ENCODE data around the gene PRKN. TPM values are rescaled to one million over a fixed set of nuclear protein-coding genes. Genes with fewer than 3 reads are reported as not detected.

The PRKN gene
- total RNA-seq, 1 donor from 2014 or later, result 2.8 TPM

- TF ChIP-seq, protein P1, sequence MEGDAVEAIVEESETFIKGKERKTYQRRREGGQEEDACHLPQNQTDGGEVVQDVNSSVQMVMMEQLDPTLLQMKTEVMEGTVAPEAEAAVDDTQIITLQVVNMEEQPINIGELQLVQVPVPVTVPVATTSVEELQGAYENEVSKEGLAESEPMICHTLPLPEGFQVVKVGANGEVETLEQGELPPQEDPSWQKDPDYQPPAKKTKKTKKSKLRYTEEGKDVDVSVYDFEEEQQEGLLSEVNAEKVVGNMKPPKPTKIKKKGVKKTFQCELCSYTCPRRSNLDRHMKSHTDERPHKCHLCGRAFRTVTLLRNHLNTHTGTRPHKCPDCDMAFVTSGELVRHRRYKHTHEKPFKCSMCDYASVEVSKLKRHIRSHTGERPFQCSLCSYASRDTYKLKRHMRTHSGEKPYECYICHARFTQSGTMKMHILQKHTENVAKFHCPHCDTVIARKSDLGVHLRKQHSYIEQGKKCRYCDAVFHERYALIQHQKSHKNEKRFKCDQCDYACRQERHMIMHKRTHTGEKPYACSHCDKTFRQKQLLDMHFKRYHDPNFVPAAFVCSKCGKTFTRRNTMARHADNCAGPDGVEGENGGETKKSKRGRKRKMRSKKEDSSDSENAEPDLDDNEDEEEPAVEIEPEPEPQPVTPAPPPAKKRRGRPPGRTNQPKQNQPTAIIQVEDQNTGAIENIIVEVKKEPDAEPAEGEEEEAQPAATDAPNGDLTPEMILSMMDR (IDR thresholded peaks at IDR 0.05), result no peak
- no peak for TF ChIP-seq EZH2phosphoT487 (IDR thresholded peaks at IDR 0.05)
- TF ChIP-seq EZH2 (IDR thresholded peaks at IDR 0.05), result no peak
- H3K9me3 ChIP-seq (ENCODE audit: low read depth), result no peaks in the 10 kb centered on the region
- H3K4me1 ChIP-seq, result no peaks in the 10 kb centered on the region
- no peak overlapping the region for H3K4me3 ChIP-seq
- H3F3A ChIP-seq (ENCODE audit: low read depth), result no peaks in the 10 kb centered on the region
- no peak overlapping the region for H3K27ac Mint-ChIP-seq
- no peaks in the 10 kb centered on the region for H3K9me3 Mint-ChIP-seq
- H3K27me3 ChIP-seq, result no peaks in the 10 kb centered on the region
- H3K4me3 Mint-ChIP-seq, result no peak overlapping the region
- no peaks in the 10 kb centered on the region for H3K27me3 Mint-ChIP-seq (ENCODE audit: insufficient read depth, low read depth)
- no peak for DNase-seq (ENCODE audit: low spot score)
- H3K4me2 ChIP-seq, result no peak overlapping the region
- no peaks in the 10 kb centered on the region for H4K20me1 ChIP-seq (ENCODE audit: low read depth)
- H3K36me3 ChIP-seq, result no peaks in the 10 kb centered on the region
- no peak overlapping the region for H3K9ac ChIP-seq
- H2AFZ ChIP-seq (replicated peaks), result no peak overlapping the region
- no peaks in the 10 kb centered on the region for H3K36me3 Mint-ChIP-seq
- no peaks in the 10 kb centered on the region for H3K79me2 ChIP-seq (ENCODE audit: low read depth)
- H3K4me1 Mint-ChIP-seq, result no peaks in the 10 kb centered on the region
- no peak overlapping the region for H3K27ac ChIP-seq
Measured at GRCh38 chr6:161561908-161562307, 1165.7 kb downstream of the PRKN start.

- H4K20me1 ChIP-seq (ENCODE audit: low read depth), result no peaks in the 10 kb centered on the region
- H3K36me3 Mint-ChIP-seq, result no peaks in the 10 kb centered on the region
- peaks cover 8% of the 10 kb centered on the region for H3K9me3 ChIP-seq (ENCODE audit: low read depth)
- H3K4me1 Mint-ChIP-seq, result no peaks in the 10 kb centered on the region
- H3K27me3 Mint-ChIP-seq (ENCODE audit: insufficient read depth, low read depth), result no peaks in the 10 kb centered on the region
- no peak overlapping the region for H3K9ac ChIP-seq
- no peaks in the 10 kb centered on the region for H3F3A ChIP-seq (ENCODE audit: low read depth)
- no peaks in the 10 kb centered on the region for H3K4me1 ChIP-seq
- peaks cover 18% of the 10 kb centered on the region for H3K9me3 Mint-ChIP-seq
- TF ChIP-seq, protein P1 (IDR thresholded peaks at IDR 0.05), result peak; percentile 48
- TF ChIP-seq EZH2phosphoT487 (IDR thresholded peaks at IDR 0.05), result no peak
- H2AFZ ChIP-seq (replicated peaks), result peak overlapping the region; percentile 50
- no peak overlapping the region for H3K4me3 ChIP-seq
- no peak overlapping the region for H3K4me2 ChIP-seq
- no peak overlapping the region for H3K4me3 Mint-ChIP-seq
- H3K27ac Mint-ChIP-seq, result no peak overlapping the region
- H3K79me2 ChIP-seq (ENCODE audit: low read depth), result no peaks in the 10 kb centered on the region
- H3K27me3 ChIP-seq, result no peaks in the 10 kb centered on the region
- peak; percentile 28 for DNase-seq (ENCODE audit: low spot score)
- H3K27ac ChIP-seq, result no peak overlapping the region
- H3K36me3 ChIP-seq, result no peaks in the 10 kb centered on the region
Measured at GRCh38 chr6:161557333-161558107, 1170.0 kb downstream of the PRKN start.

DNA sequence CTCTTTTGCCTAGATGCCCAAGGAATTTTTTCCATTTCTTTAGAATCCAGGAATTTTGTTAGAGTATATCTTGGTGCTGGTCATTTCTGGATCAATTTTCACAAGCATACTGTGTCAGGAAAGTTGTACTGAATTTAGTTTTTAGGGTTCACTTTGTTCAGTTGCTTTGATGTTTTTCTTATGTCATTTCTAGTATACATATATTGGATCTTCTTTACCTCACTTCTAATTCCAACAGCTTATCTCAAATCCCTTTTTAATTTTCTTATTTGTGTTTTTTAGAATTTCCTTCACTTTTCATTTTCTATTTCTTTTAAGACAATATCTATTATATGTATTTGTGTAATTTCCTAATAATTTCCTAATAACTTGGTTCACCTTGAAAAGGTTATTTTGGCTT is 1172.7 kb downstream of the PRKN start:
- Mint-ChIP-seq H3K9me3 (peaks cover 27% of the 10 kb centered on the region), H3K36me3 (no peaks in the 10 kb centered on the region), H3K4me3 (no peak overlapping the region), H3K27me3 (ENCODE audit: insufficient read depth, low read depth) (peaks cover 4% of the 10 kb centered on the region), H3K4me1 (peaks cover 3% of the 10 kb centered on the region), H3K27ac (no peak overlapping the region)
- DNase-seq (ENCODE audit: low spot score), result no peak
- H3K9me3 ChIP-seq (ENCODE audit: low read depth), result peaks cover 8% of the 10 kb centered on the region
- no peaks in the 10 kb centered on the region for H3K36me3 ChIP-seq
- no peak overlapping the region for H3K9ac ChIP-seq
- no peaks in the 10 kb centered on the region for H3K27me3 ChIP-seq
- no peak overlapping the region for H3K4me2 ChIP-seq
- no peak overlapping the region for H3K27ac ChIP-seq
- H3K79me2 ChIP-seq (ENCODE audit: low read depth), result no peaks in the 10 kb centered on the region
- H3F3A ChIP-seq (ENCODE audit: low read depth), result no peaks in the 10 kb centered on the region
- H3K4me1 ChIP-seq, result no peaks in the 10 kb centered on the region
- H4K20me1 ChIP-seq (ENCODE audit: low read depth), result no peaks in the 10 kb centered on the region
- no peak overlapping the region for H2AFZ ChIP-seq (replicated peaks)
- H3K4me3 ChIP-seq, result no peak overlapping the region
- TF ChIP-seq EZH2phosphoT487 (IDR thresholded peaks at IDR 0.05), result no peak
- TF ChIP-seq EZH2 (IDR thresholded peaks at IDR 0.05), result no peak
- TF ChIP-seq, protein P1 (IDR thresholded peaks at IDR 0.05), result no peak

All from neural progenitor cell (in vitro differentiated cells).